Activated naive CD4-positive, alpha-beta T cell treated with anti-CD3 and anti-CD28 coated beads, Interleukin-2, amount 50 U/mL, for 24 hours (primary cell): Measurements from ENCODE around the gene SEMA7A.

Experiments used
- H3K27ac Mint-ChIP-seq: one replicate; pipeline ENCODE4 v1.8.0; 2021; ENCODE audit warnings: mild to moderate bottlenecking, mixed read lengths
- H3K27me3 Mint-ChIP-seq: one replicate; pipeline ENCODE4 v1.8.0; 2021; ENCODE audit warnings: mixed read lengths
- H3K36me3 Mint-ChIP-seq: one replicate; pipeline ENCODE4 v1.8.0; 2021; ENCODE audit warnings: mixed read lengths
- H3K4me1 Mint-ChIP-seq: one replicate; pipeline ENCODE4 v1.8.0; 2021; ENCODE audit warnings: mixed read lengths
- H3K4me3 Mint-ChIP-seq: one replicate; pipeline ENCODE4 v1.8.0; 2021; ENCODE audit warnings: mild to moderate bottlenecking, mixed read lengths
- H3K9me3 Mint-ChIP-seq: one replicate; pipeline ENCODE4 v1.8.0; 2021; ENCODE audit warnings: mixed read lengths

Gene SEMA7A

GRCh38 chr15:74383695-74384565, 49.8 kb downstream of the SEMA7A start:
- Mint-ChIP-seq H3K4me1 (peaks cover 70% of the 10 kb centered on the region), H3K4me3 (peak overlapping the region; percentile 69)

GRCh38 chr15:74383286-74383685, 50.5 kb downstream of the SEMA7A start:
- H3K36me3 Mint-ChIP-seq, result no peaks in the 10 kb centered on the region
- peaks cover 76% of the 10 kb centered on the region for H3K4me1 Mint-ChIP-seq
- H3K9me3 Mint-ChIP-seq, result no peaks in the 10 kb centered on the region
- peak overlapping the region; percentile 69 for H3K4me3 Mint-ChIP-seq
- H3K27me3 Mint-ChIP-seq, result no peaks in the 10 kb centered on the region
- H3K27ac Mint-ChIP-seq, result peak overlapping the region; percentile 90

More at GRCh38 chr15:74383695-74384565, 49.8 kb downstream of the SEMA7A start:
- Mint-ChIP-seq H3K27ac (peak overlapping the region; percentile 90), H3K9me3 (no peaks in the 10 kb centered on the region), H3K27me3 (no peaks in the 10 kb centered on the region), H3K36me3 (no peaks in the 10 kb centered on the region)

- no peaks in the 10 kb centered on the region for H3K27me3 Mint-ChIP-seq
- no peaks in the 10 kb centered on the region for H3K9me3 Mint-ChIP-seq
- no peaks in the 10 kb centered on the region for H3K36me3 Mint-ChIP-seq
- H3K27ac Mint-ChIP-seq, result peak overlapping the region; percentile 41
- H3K4me1 Mint-ChIP-seq, result peaks cover 83% of the 10 kb centered on the region
- H3K4me3 Mint-ChIP-seq, result peak overlapping the region; percentile 15
These were observed 51.5 kb downstream of the SEMA7A start for GRCh38 chr15:74382004-74382816.

GRCh38 chr15:74381481-74381880, 52.3 kb downstream of the SEMA7A start:
- H3K27ac Mint-ChIP-seq, result no peak overlapping the region
- H3K27me3 Mint-ChIP-seq, result no peaks in the 10 kb centered on the region
- peaks cover 87% of the 10 kb centered on the region for H3K4me1 Mint-ChIP-seq
- no peaks in the 10 kb centered on the region for H3K36me3 Mint-ChIP-seq
- no peaks in the 10 kb centered on the region for H3K9me3 Mint-ChIP-seq
- H3K4me3 Mint-ChIP-seq, result no peak overlapping the region

- Mint-ChIP-seq H3K27me3 (no peaks in the 10 kb centered on the region), H3K9me3 (no peaks in the 10 kb centered on the region), H3K4me3 (no peak overlapping the region), H3K36me3 (no peaks in the 10 kb centered on the region), H3K27ac (peak overlapping the region; percentile 80), H3K4me1 (peaks cover 89% of the 10 kb centered on the region)
These were observed 52.6 kb downstream of the SEMA7A start for GRCh38 chr15:74381190-74381453.

GRCh38 chr15:74380361-74381189, 53.2 kb downstream of the SEMA7A start:
- peak overlapping the region; percentile 70 for H3K4me3 Mint-ChIP-seq
- H3K9me3 Mint-ChIP-seq, result no peaks in the 10 kb centered on the region
- H3K27me3 Mint-ChIP-seq, result no peaks in the 10 kb centered on the region
- no peaks in the 10 kb centered on the region for H3K36me3 Mint-ChIP-seq
- H3K4me1 Mint-ChIP-seq, result peaks cover 90% of the 10 kb centered on the region
- H3K27ac Mint-ChIP-seq, result peak overlapping the region; percentile 87

- no peaks in the 10 kb centered on the region for H3K9me3 Mint-ChIP-seq
- peak overlapping the region; percentile 61 for H3K27ac Mint-ChIP-seq
- H3K4me1 Mint-ChIP-seq, result peaks cover 84% of the 10 kb centered on the region
- peak overlapping the region; percentile 51 for H3K4me3 Mint-ChIP-seq
- H3K36me3 Mint-ChIP-seq, result no peaks in the 10 kb centered on the region
- no peaks in the 10 kb centered on the region for H3K27me3 Mint-ChIP-seq
These were observed 54.9 kb downstream of the SEMA7A start for GRCh38 chr15:74378848-74379247.

- Mint-ChIP-seq H3K27me3 (no peaks in the 10 kb centered on the region), H3K4me3 (peak overlapping the region; percentile 51), H3K4me1 (peaks cover 77% of the 10 kb centered on the region), H3K27ac (peak overlapping the region; percentile 79), H3K36me3 (no peaks in the 10 kb centered on the region), H3K9me3 (no peaks in the 10 kb centered on the region)
These were observed 55.7 kb downstream of the SEMA7A start for GRCh38 chr15:74377831-74378766.

- Mint-ChIP-seq H3K4me1 (peaks cover 66% of the 10 kb centered on the region), H3K4me3 (no peak overlapping the region), H3K27ac (peak overlapping the region; percentile 26), H3K36me3 (no peaks in the 10 kb centered on the region), H3K27me3 (no peaks in the 10 kb centered on the region), H3K9me3 (no peaks in the 10 kb centered on the region)
These were observed 56.8 kb downstream of the SEMA7A start for GRCh38 chr15:74376825-74377581.

GRCh38 chr15:74376226-74376625, 57.5 kb downstream of the SEMA7A start:
- Mint-ChIP-seq H3K27ac (no peak overlapping the region), H3K9me3 (no peaks in the 10 kb centered on the region)

GRCh38 chr15:74375303-74375693, 58.5 kb downstream of the SEMA7A start:
- no peaks in the 10 kb centered on the region for H3K36me3 Mint-ChIP-seq
- peaks cover 49% of the 10 kb centered on the region for H3K4me1 Mint-ChIP-seq
- peaks cover 1% of the 10 kb centered on the region for H3K27me3 Mint-ChIP-seq
- H3K9me3 Mint-ChIP-seq, result no peaks in the 10 kb centered on the region
- H3K4me3 Mint-ChIP-seq, result peak overlapping the region; percentile 85
- peak overlapping the region; percentile 5 for H3K27ac Mint-ChIP-seq

More at GRCh38 chr15:74376226-74376625, 57.5 kb downstream of the SEMA7A start:
- no peak overlapping the region for H3K4me3 Mint-ChIP-seq
- no peaks in the 10 kb centered on the region for H3K27me3 Mint-ChIP-seq
- H3K36me3 Mint-ChIP-seq, result no peaks in the 10 kb centered on the region
- H3K4me1 Mint-ChIP-seq, result peaks cover 58% of the 10 kb centered on the region

GRCh38 chr15:74374648-74375302, 59.0 kb downstream of the SEMA7A start:
- Mint-ChIP-seq H3K9me3 (no peaks in the 10 kb centered on the region), H3K27me3 (peaks cover 1% of the 10 kb centered on the region), H3K36me3 (no peaks in the 10 kb centered on the region), H3K4me1 (peaks cover 48% of the 10 kb centered on the region), H3K27ac (no peak overlapping the region), H3K4me3 (peak overlapping the region; percentile 85)

- Mint-ChIP-seq H3K9me3 (no peaks in the 10 kb centered on the region), H3K4me1 (peaks cover 40% of the 10 kb centered on the region), H3K27ac (no peak overlapping the region), H3K4me3 (peak overlapping the region; percentile 85), H3K27me3 (peaks cover 1% of the 10 kb centered on the region), H3K36me3 (no peaks in the 10 kb centered on the region)
These were observed 59.8 kb downstream of the SEMA7A start for GRCh38 chr15:74373731-74374647.
